ENCODE results near the gene RAD51AP2.
"Not testable (repeated sequence)": the region's sequence is repeated elsewhere in the genome, so short reads cannot be mapped to it uniquely, and the experiment has no call there.

Gene RAD51AP2

DNA sequence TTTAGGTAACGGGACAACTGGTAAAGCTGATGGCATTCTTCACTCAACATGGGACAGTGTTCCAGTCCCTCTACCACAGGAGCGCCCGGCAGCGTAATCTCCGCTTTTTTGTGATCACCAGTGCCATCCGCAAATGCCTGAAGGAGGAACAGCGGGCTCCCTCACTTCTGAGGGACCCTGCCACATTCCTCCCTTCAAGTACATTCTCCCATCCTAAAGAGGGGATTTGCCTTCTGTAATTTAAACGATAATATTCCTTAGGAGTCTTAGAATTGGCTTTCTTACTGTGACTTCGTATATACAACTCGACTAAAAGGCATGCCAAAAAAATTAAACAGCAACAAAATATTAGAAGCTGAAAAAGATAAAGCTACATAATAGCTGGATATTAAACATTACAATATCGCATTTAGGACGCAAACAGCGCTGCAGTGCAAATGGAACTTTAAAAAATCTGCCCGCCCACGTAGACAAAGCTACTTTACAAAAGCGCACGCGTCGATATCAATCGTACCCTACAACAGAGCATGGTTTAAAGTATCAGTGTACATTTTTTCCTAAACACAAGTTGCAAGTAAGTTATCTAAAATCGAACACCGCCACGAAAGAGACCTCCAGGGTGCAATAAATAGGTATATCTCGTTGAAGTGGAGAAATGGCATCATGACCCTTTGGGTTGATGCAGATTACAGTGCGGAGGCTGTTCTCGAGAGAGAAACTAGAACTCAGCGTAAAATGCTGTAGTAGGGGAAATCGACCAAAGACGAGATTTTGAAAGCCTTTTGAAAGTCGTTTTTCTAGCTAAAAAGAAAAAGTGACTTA lies 20.0 kb upstream of the RAD51AP2 start:
- in situ Hi-C loops (cut with MboI; ENCODE audit: low sequenced_read_pairs), result no loop called here

DNA sequence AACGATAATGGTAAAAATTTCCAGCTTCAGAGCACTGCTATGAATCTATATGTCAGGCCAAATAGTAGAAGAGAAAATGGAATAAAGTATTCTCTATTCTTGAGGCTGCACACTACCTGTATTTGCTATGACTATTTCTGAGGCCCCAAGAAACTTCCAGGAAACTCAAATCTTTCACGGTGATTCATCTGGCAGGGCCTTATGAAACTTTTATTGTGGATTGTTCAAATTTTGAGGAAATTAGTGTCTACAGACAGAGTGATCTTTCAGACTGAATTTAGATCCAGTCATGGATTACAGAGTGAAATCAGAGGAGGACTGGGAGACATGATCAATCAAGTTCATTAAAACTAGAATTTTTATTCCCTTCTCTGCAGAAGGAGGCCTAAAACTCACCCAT lies 18.2 kb upstream of the RAD51AP2 start:
- in situ Hi-C loops (cut with MboI; ENCODE audit: low sequenced_read_pairs), result no loop called here

GRCh38 chr2:17533546-17533945 lies 15.3 kb upstream of the RAD51AP2 start:
- in situ Hi-C loops (cut with MboI; ENCODE audit: low sequenced_read_pairs), result no loop called here

GRCh38 chr2:17529771-17530170 lies 11.5 kb upstream of the RAD51AP2 start:
- in situ Hi-C loops (cut with MboI; ENCODE audit: low sequenced_read_pairs), result no loop called here

GRCh38 chr2:17522303-17522702 lies 4.1 kb upstream of the RAD51AP2 start:
- in situ Hi-C loops (cut with MboI; ENCODE audit: low sequenced_read_pairs), result no loop called here

DNA sequence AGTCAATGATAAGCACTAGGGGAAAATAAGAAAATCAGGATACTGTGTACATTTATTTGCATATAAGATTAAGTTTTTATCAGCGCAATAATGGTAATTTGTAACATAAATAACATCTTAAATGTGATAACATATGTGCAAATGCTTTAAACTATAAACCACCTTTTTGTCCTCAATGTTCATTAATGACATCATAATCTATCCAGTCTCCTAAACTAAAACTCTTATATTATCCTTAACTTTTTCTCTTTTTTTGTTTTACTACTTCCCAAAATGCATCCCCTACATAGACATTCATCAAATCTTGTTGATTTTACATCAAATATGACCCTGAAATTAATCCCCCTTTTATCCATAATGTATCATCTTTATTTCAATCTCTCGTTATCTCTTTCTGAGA lies 3.4 kb upstream of the RAD51AP2 start:
- in situ Hi-C loops (cut with MboI; ENCODE audit: low sequenced_read_pairs), result no loop called here

- in situ Hi-C loops (cut with MboI; ENCODE audit: low sequenced_read_pairs), result no loop called here
These were observed 2.5 kb upstream of the RAD51AP2 start for GRCh38 chr2:17520761-17521160.

DNA sequence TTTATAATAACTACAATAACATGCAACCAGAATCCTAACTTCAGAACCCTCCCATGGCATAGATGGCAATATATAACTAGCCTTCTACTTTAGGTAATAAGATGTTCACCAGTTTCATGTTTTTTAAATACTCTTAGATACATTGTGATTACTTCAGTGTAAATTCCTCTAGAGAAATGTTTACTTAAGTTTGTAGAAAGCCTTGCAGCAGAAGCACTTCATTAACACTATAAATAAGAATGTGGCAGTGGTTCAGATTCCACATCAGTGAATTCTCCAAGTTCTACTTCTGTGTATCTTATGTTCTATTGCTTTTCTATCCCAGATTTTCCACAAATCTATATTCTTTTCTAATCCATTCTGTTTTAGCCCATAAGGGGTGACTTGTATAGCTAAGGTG lies 1.2 kb upstream of the RAD51AP2 start:
- in situ Hi-C loops (cut with MboI; ENCODE audit: low sequenced_read_pairs), result no loop called here

- in situ Hi-C loops (cut with MboI; ENCODE audit: low sequenced_read_pairs), result no loop called here
These were observed 594 bp downstream of the RAD51AP2 start for GRCh38 chr2:17517481-17518211.

- in situ Hi-C loops (cut with MboI; ENCODE audit: low sequenced_read_pairs), result no loop called here
These were observed 2.6 kb downstream of the RAD51AP2 start for GRCh38 chr2:17515652-17516051.

- in situ Hi-C loops (cut with MboI; ENCODE audit: low sequenced_read_pairs), result no loop called here
These were observed 11.3 kb downstream of the RAD51AP2 start for GRCh38 chr2:17506736-17507616.

GRCh38 chr2:17497718-17498117 lies 20.5 kb downstream of the RAD51AP2 start:
- in situ Hi-C loops (cut with MboI; ENCODE audit: low sequenced_read_pairs), result no loop called here

- in situ Hi-C loops (cut with MboI; ENCODE audit: low sequenced_read_pairs), result no loop called here
These were observed 22.6 kb downstream of the RAD51AP2 start for GRCh38 chr2:17495590-17495989.

DNA sequence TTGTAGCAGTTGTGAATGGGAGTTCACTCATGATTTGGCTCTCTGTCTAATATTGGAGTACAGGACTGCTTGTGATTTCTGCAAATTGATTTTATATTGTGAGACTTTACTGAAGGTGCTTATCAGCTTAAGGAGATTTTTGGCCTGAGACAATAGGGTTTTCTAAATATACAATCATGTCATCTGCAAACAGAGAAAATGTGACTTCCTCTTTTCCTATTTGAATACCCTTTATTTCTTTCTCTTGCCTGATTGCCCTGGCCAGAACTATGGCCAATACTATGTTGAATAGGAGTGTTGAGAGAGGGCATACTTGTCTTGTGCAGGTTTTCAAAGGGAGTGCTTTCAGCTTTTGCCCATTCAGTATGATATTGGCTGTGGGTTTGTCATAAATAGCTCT lies 28.1 kb downstream of the RAD51AP2 start:
- in situ Hi-C loops (cut with MboI; ENCODE audit: low sequenced_read_pairs), result not testable (repeated sequence)

- in situ Hi-C loops (cut with MboI; ENCODE audit: low sequenced_read_pairs), result not testable (repeated sequence)
These were observed 29.6 kb downstream of the RAD51AP2 start for GRCh38 chr2:17488610-17489009.

GRCh38 chr2:17483496-17483895 lies 34.7 kb downstream of the RAD51AP2 start:
- in situ Hi-C loops (cut with MboI; ENCODE audit: low sequenced_read_pairs), result no loop called here

GRCh38 chr2:17482651-17483050 lies 35.6 kb downstream of the RAD51AP2 start:
- in situ Hi-C loops (cut with MboI; ENCODE audit: low sequenced_read_pairs), result no loop called here

DNA sequence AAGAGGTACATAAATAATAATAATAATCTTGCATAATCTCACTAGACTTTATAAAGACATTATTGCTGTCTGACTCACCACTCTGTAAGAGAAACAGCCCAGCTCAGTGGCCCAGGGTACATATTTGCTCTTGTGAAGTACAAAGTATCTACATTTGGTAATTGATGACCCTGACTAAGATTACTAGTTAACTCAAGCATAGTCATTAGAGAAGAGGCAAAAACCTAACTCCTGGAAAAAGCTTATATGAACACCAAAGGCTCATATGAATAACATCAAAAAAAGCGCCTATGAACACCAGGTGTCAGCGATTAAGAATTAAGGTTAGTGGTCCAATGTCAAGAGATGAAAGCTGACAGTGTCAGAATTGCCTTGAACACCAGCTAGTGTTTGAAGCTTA lies 38.4 kb downstream of the RAD51AP2 start:
- in situ Hi-C loops (cut with MboI; ENCODE audit: low sequenced_read_pairs), result no loop called here

DNA sequence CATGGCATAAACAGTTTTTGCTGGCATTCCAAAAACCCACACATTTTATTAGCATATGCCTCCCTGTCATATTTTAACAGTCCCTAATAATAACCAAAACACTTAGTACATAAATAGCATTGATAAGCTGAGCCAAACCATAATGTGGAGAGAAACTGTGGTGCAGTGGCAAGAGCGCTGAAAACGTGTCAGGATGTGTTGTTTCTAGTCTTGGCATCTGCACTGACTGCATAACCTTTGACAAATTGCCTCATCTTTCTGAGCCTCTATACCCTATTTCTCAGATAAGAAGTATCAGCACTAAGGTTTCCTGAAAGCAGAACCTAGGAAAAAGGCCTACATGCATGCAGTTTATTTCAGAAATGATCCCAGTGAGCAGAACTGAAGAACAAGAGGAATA lies 41.4 kb downstream of the RAD51AP2 start:
- in situ Hi-C loops (cut with MboI; ENCODE audit: low sequenced_read_pairs), result no loop called here

GRCh38 chr2:17476064-17476463 lies 42.2 kb downstream of the RAD51AP2 start:
- in situ Hi-C loops (cut with MboI; ENCODE audit: low sequenced_read_pairs), result no loop called here

DNA sequence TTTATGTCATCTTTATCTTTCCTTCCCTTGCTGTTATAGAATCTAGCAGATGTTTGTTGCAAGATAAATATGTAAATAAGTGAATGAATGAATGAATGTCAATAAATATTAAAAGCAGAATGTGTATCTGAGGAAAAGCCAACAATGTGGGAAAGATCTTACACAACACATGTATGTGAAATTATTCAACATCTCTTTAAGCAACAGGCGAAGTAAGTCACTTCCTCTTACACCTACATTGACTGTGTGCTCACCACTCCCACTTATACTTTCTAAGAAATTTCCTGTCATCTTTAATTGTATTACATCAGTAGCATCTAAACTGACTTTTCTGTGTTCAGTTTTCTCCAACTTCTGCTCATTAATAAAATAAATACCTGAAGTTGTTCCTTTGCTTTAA lies 43.0 kb downstream of the RAD51AP2 start:
- in situ Hi-C loops (cut with MboI; ENCODE audit: low sequenced_read_pairs), result no loop called here

Measured in HL-60/S4 treated with retinoic acid at 250 ng/mL for 4 days and 3 days (cell line).